ENCODE measurements around the gene TMEM168.
"Not testable (repeated sequence)": the region's sequence is repeated elsewhere in the genome, so short reads cannot be mapped to it uniquely, and the experiment has no call there.

Gene TMEM168

GRCh38 chr7:112789817-112790585 lies at the start of gene TMEM168:
TSS of gene TMEM168 (minus strand) at chr7:112790393. CDS start at chr7:112784825, 5,568 bp downstream.
- peak; percentile 74 for DNase-seq (ENCODE audit: low read depth)

DNA sequence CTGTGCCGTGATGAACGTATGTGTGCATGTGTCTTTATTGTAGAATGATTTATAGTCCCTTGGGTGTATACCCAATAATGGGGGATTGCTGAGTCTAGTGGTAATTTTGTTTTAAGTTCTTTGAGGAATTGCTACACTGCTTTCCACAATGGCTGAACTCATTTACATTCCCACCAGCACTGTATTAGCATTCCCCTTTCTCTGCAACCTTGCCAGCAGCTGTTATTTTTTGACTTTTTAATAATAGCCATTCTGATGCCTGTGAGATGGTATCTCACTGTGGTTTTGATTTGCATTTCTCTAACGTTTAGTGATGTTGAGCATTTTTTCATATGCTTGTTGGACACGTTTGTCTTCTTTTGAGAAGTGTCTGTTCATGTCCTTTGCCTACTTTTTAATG lies 45.7 kb upstream of the TMEM168 start:
- DNase-seq (ENCODE audit: low read depth) = not testable (repeated sequence)

- no peak for DNase-seq (ENCODE audit: low read depth)
Observed at GRCh38 chr7:112833082-112833481, 42.9 kb upstream of the TMEM168 start.

- DNase-seq (ENCODE audit: low read depth) = no peak
Observed at GRCh38 chr7:112830769-112831168, 40.6 kb upstream of the TMEM168 start.

- DNase-seq (ENCODE audit: low read depth) = no peak
Observed at GRCh38 chr7:112828696-112829095, 38.5 kb upstream of the TMEM168 start.

- DNase-seq (ENCODE audit: low read depth) = no peak
Observed at GRCh38 chr7:112821345-112821744, 31.2 kb upstream of the TMEM168 start.

DNA sequence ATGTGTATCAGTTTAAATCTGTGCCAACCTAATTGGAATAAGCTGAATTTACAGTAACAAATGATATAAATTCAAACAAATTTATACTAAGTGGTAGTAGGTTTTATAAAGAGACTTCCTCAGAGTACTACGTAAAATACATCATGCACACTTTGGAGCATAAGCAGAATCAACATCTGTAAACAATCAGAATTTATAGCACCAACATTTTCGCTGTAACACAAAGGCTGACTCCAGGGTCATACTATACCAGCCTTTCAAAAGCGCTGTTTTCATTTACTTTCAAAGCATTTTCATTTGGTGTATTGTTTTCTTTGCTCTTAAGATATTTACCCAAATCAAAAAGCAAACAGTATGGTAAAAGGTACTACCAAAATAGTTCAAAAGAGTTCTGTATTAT lies 29.3 kb upstream of the TMEM168 start:
- no peak for DNase-seq (ENCODE audit: low read depth)

DNA sequence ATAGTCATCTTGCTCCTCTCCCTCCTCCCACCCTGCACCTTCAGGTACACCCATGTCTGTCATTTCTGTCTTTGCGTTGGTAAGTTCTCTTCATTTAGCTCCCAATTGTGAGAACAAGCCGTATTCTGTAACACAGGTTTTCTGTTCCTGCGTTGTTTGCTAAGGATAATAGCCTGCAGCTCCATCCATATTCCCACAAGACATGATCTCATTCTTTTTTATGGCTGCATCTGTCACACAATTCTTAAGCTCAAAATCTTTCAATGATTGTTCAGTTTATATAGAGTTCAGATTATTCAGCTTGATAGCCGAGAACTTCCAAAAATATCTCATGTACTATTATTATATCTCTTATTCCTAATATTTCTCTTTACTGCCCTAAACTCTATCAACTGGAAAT lies 16.0 kb upstream of the TMEM168 start:
- no peak for DNase-seq (ENCODE audit: low read depth)

DNA sequence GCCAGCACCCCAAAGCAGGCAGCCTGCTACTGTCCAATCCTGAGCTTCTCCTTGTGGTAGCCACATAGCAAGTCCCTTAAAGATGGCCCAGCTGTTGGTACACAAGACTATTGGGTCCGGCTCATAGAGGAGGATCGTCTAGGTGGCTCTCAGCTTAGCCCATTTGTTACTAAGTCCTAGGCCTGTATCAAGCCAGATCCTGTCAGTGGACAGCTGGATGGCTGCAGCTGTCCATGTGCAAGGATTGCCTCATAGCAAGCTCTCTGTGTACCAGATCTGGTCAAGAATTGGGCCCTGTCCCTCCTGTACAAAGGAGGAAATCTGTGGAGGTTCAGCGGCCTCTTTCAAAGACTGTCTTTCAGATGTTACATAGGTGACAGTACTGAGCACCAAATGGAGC lies 12.2 kb upstream of the TMEM168 start:
- DNase-seq (ENCODE audit: low read depth) = no peak

DNA sequence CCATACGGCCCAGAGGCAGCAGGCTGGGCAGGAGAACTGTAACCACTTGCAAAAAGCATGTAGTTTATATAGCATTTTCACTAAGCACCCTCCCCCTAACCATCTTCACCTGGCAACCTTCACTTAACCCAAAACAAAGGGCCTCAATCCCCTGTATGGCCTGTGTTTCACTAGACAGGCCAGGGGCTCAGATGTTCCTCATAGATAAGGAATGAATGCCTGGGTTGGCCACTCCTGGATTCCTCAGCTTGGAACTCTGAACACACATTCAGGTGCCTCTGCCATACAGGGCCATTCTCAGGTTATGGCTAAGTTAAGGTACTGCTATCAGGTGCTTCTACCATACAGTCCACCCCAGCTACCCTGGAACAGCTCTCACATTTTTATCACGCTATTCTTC lies 10.3 kb upstream of the TMEM168 start:
- DNase-seq (ENCODE audit: low read depth) = no peak

GRCh38 chr7:112799448-112800120 lies 9.4 kb upstream of the TMEM168 start:
- DNase-seq (ENCODE audit: low read depth) = no peak

GRCh38 chr7:112798274-112799159 lies 8.3 kb upstream of the TMEM168 start:
- no peak for DNase-seq (ENCODE audit: low read depth)

DNA sequence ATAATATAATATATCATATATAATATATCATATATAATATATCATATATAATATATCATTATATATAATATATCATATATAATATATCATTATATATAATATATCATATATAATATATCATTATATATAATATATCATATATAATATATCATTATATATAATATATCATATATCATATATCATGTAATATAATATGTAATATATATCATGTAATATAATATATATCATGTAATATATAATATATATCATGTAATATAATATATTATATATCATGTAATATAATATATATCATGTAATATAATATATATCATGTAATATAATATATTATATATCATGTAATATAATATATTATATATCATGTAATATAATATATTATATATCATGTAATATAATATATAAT lies 6.4 kb upstream of the TMEM168 start:
- DNase-seq (ENCODE audit: low read depth) = not testable (repeated sequence)

DNA sequence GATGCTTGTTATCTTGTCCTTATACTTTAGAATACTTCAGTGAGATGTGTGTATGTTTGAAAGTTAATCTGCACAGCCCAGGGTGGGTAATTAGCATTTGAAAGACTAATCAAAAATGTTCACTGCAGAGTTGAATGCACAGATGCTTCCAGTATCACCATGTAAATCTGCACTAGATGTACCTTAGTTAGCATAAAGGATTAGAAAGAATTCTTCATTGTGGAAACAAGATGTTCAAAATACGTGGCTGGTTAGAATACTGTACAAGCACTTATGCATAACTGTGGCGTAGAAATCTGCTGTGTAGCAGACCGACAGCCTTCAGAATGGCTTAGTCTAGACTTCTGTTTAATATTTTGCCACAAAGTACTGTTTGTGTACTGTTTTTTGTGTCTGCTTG lies 2.2 kb upstream of the TMEM168 start:
- DNase-seq (ENCODE audit: low read depth) = no peak

- DNase-seq (ENCODE audit: low read depth) = no peak
Observed at GRCh38 chr7:112791465-112792168, 1.4 kb upstream of the TMEM168 start.

- DNase-seq (ENCODE audit: low read depth) = no peak
Observed at GRCh38 chr7:112790586-112791003, 402 bp upstream of the TMEM168 start.

DNA sequence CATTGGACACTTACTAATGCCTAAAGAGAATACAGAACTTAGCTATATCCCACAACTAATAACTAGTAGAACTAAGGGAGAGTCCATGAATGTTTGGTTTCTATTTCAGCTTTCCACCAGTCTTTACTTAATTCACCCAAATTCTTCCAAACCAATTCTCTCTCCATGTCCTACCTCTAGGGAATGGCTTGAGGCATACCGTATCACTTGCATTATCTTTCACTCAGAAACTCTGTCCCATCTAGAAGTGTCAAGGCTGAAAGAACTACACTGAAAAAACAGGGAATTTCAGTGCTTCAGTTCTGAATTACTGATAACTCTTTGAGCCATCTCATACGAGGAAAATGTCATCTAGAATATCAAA lies 758 bp downstream of the TMEM168 start:
- no peak for DNase-seq (ENCODE audit: low read depth)

- DNase-seq (ENCODE audit: low read depth) = no peak
Observed at GRCh38 chr7:112788778-112789343, 1.3 kb downstream of the TMEM168 start.

DNA sequence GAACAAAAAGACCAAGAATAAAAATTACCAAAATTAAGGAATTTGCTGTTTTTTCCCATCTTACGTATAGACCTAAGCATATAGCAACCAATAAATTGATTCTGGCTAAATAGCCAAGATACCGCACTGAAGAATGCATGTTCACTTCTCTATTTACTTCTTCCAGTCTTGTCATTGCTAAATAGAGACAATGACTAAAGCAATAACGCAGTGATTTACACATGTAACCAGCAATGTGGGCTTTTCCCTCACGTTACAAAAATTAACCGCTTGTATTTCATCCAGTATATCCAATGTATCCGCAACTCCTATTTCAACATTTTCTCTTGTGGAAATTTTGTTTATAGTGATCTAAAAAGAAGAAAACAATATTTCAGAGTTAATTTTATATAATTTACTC lies 5.6 kb downstream of the TMEM168 start:
- no peak for DNase-seq (ENCODE audit: low read depth)

DNA sequence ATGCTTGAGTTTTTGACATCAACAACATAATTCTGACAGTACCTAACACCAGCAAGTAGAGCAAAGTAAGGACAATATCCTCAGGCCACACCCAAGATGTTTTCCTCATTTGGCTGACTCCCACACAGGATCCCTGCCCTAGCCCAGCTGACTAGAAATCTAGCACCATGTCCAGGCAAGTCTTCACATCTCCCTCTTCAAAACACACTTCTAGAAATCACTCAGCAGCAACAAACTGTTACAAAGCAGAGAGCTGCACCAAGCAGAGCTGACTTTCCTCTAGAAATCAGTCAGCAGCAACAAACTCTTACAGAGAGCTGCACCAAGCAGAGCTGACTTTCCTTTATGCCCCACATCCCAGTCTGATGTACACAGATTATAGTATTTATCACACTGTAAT lies 7.7 kb downstream of the TMEM168 start:
- DNase-seq (ENCODE audit: low read depth) = no peak

- no peak for DNase-seq (ENCODE audit: low read depth)
Observed at GRCh38 chr7:112781558-112781957, 8.6 kb downstream of the TMEM168 start.

- DNase-seq (ENCODE audit: low read depth) = no peak
Observed at GRCh38 chr7:112781110-112781509, 9.1 kb downstream of the TMEM168 start.
